ENCODE results near the gene PLXNC1. TPM values are rescaled to one million over a fixed set of nuclear protein-coding genes. Genes with fewer than 3 reads are reported as not detected.

Gene PLXNC1
- total and polyA plus RNA-seq, 9 of the 15 experiments (the other 6 are each of a cell fraction or from before 2014, with no cell fraction given): 0.08 to 0.87 (median 0.28) TPM

DNA sequence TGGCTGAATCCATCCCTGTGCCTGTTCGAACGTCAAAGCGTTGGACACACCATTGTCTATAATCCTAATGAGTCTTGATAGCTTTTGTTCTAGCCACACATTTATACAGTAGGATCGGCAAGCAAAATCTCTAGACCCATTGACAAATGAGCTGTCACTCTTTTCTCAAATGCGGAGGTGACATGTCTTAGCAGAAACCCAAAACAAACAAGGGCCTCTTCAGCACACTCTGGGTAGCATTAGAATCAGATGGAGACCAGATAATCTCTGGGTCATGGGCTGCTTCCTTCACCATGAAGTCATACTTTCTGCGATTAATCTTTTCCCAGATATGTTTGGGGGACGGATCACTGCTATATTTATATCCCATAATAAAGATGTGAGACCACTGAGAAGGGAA lies 100.2 kb downstream of the PLXNC1 start:
- BruUV-seq (replicated peaks): no TSS peak
- WGBS (ENCODE audit: insufficient coverage, low coverage, missing lambda C conversion rate): 2% methylated on average over 7 of the region's 7 CpGs
- in situ Hi-C loops (cut with MboI): no loop called here
- TF ChIP-seq, protein P1, sequence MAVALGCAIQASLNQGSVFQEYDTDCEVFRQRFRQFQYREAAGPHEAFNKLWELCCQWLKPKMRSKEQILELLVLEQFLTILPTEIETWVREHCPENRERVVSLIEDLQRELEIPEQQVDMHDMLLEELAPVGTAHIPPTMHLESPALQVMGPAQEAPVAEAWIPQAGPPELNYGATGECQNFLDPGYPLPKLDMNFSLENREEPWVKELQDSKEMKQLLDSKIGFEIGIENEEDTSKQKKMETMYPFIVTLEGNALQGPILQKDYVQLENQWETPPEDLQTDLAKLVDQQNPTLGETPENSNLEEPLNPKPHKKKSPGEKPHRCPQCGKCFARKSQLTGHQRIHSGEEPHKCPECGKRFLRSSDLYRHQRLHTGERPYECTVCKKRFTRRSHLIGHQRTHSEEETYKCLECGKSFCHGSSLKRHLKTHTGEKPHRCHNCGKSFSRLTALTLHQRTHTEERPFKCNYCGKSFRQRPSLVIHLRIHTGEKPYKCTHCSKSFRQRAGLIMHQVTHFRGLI (CRISPR knock-in tag; IDR thresholded peaks at IDR 0.05): no peak
- TF ChIP-seq ZNF589 (CRISPR knock-in tag; IDR thresholded peaks at IDR 0.05; ENCODE audit: low read depth) (no peak), SPI1 (IDR thresholded peaks at IDR 0.05; ENCODE audit: borderline replicate concordance, low read depth, low read length) (no peak), ZNF507 (tag; conservative IDR thresholded peaks at IDR 0.05) (no peak), SMARCA5 (IDR thresholded peaks at IDR 0.05) (no peak), TARDBP (IDR thresholded peaks at IDR 0.05) (no peak), NEUROD1 (IDR thresholded peaks at IDR 0.05; ENCODE audit: borderline replicate concordance, low read depth, low read length, partially characterized antibody) (no peak), MAFF (IDR thresholded peaks at IDR 0.05; ENCODE audit: low read length) (no peak), HNRNPK (IDR thresholded peaks at IDR 0.05; ENCODE audit: low read depth, low read length, poor library complexity, severe bottlenecking) (no peak)
- TF ChIP-seq, protein P2, sequence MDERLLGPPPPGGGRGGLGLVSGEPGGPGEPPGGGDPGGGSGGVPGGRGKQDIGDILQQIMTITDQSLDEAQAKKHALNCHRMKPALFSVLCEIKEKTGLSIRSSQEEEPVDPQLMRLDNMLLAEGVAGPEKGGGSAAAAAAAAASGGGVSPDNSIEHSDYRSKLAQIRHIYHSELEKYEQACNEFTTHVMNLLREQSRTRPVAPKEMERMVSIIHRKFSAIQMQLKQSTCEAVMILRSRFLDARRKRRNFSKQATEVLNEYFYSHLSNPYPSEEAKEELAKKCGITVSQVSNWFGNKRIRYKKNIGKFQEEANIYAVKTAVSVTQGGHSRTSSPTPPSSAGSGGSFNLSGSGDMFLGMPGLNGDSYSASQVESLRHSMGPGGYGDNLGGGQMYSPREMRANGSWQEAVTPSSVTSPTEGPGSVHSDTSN (CRISPR knock-in tag; IDR thresholded peaks at IDR 0.05; ENCODE audit: low read depth): no peak
- TF ChIP-seq, protein P2 (tag; conservative IDR thresholded peaks at IDR 0.05; ENCODE audit: low read depth): 0 out of 2 replicates have a peak, but pooled peaks have one; percentile 21
- TF ChIP-seq, protein P3, sequence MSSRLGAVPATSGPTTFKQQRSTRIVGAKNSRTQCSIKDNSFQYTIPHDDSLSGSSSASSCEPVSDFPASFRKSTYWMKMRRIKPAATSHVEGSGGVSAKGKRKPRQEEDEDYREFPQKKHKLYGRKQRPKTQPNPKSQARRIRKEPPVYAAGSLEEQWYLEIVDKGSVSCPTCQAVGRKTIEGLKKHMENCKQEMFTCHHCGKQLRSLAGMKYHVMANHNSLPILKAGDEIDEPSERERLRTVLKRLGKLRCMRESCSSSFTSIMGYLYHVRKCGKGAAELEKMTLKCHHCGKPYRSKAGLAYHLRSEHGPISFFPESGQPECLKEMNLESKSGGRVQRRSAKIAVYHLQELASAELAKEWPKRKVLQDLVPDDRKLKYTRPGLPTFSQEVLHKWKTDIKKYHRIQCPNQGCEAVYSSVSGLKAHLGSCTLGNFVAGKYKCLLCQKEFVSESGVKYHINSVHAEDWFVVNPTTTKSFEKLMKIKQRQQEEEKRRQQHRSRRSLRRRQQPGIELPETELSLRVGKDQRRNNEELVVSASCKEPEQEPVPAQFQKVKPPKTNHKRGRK (tag; IDR thresholded peaks at IDR 0.05): no peak
- TF ChIP-seq, protein P4, sequence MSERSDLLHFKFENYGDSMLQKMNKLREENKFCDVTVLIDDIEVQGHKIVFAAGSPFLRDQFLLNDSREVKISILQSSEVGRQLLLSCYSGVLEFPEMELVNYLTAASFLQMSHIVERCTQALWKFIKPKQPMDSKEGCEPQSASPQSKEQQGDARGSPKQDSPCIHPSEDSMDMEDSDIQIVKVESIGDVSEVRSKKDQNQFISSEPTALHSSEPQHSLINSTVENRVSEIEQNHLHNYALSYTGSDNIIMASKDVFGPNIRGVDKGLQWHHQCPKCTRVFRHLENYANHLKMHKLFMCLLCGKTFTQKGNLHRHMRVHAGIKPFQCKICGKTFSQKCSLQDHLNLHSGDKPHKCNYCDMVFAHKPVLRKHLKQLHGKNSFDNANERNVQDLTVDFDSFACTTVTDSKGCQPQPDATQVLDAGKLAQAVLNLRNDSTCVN (CRISPR knock-in tag; IDR thresholded peaks at IDR 0.05): no peak
- TF ChIP-seq, protein P5, sequence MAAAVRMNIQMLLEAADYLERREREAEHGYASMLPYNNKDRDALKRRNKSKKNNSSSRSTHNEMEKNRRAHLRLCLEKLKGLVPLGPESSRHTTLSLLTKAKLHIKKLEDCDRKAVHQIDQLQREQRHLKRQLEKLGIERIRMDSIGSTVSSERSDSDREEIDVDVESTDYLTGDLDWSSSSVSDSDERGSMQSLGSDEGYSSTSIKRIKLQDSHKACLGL (CRISPR knock-in tag; IDR thresholded peaks at IDR 0.05; ENCODE audit: borderline replicate concordance, poor library complexity, severe bottlenecking): no peak
- TF ChIP-seq, protein P6, sequence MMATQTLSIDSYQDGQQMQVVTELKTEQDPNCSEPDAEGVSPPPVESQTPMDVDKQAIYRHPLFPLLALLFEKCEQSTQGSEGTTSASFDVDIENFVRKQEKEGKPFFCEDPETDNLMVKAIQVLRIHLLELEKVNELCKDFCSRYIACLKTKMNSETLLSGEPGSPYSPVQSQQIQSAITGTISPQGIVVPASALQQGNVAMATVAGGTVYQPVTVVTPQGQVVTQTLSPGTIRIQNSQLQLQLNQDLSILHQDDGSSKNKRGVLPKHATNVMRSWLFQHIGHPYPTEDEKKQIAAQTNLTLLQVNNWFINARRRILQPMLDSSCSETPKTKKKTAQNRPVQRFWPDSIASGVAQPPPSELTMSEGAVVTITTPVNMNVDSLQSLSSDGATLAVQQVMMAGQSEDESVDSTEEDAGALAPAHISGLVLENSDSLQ (IDR thresholded peaks at IDR 0.05): peak; percentile 45; the same call in 1 of the 2 replicates

More for the DNA sequence above, 100.2 kb downstream of the PLXNC1 start:
- no peaks in the 10 kb centered on the region for H3K79me2 ChIP-seq (ENCODE audit: control insufficient read depth, insufficient read depth, low read length)
- H3K36me3 ChIP-seq (ENCODE audit: control insufficient read depth, insufficient read depth, low read length): no peaks in the 10 kb centered on the region
- no peak overlapping the region for H3K4me3 ChIP-seq
- H3K4me2 ChIP-seq (ENCODE audit: insufficient read depth, low read length): no peak overlapping the region
- peaks cover 0 to 27% of the 10 kb centered on the region in 2 experiments; a peak in 3 of 5 replicates for H3K4me1 ChIP-seq (replicated peaks in 1 of 2; ENCODE audit: control insufficient read depth in 2 of 2, insufficient read depth in 2 of 2, low read length in 2 of 2)
- H3K9me1 ChIP-seq (ENCODE audit: control insufficient read depth, insufficient read depth, low read length): no peaks in the 10 kb centered on the region
- ChIA-PET CTCF (ENCODE audit: low intra/inter-chr PET ratio) (no interaction called here), POLR2A (no interaction called here)
- peaks cover 9 to 19% of the 10 kb centered on the region in 2 experiments; a peak in 4 of 5 replicates for H3K27me3 ChIP-seq (ENCODE audit: control insufficient read depth in 2 of 2, insufficient read depth in 2 of 2, low read length in 2 of 2)
- H4K20me1 ChIP-seq (replicated peaks; ENCODE audit: control insufficient read depth, insufficient read depth, low read length): no peaks in the 10 kb centered on the region
- H2AFZ ChIP-seq (ENCODE audit: low read depth, low read length): no peak overlapping the region
- no peak overlapping the region for H3K27ac ChIP-seq (ENCODE audit: extremely low read depth, low read depth, low read length)
- intact Hi-C loops (cut with micrococcal nuclease): no loop called here
- no peak for ATAC-seq
- H3K9me3 ChIP-seq (replicated peaks; ENCODE audit: control insufficient read depth, insufficient read depth, low read depth, low read length): no peaks in the 10 kb centered on the region
- no peak overlapping the region for H3K9ac ChIP-seq (ENCODE audit: insufficient read depth in 1 of 2, low read depth in 2 of 2, low read length in 2 of 2)
- FAIRE-seq: no peak
- no peak for DNase-seq (ENCODE audit: extremely low read depth in 1 of 4, low spot score in 3 of 4)

All from K562 (cell line).